H9 (cell line): ENCODE results near the gene HOXB6. TPM values are rescaled to one million over a fixed set of nuclear protein-coding genes. Genes with fewer than 3 reads are reported as not detected.

Experiments used
- DNase-seq: peaks from one replicate; pipeline ENCODE4 v3.0.0-alpha.2; 2017
- H2AFZ ChIP-seq: one replicate; pipeline ENCODE4 v1.6.1; 2013; ENCODE audit warnings: mild to moderate bottlenecking, low read length, control low read depth, moderate library complexity
- H2AK5ac ChIP-seq: 2 replicates; pipeline ENCODE4 v1.6.1; 2013; ENCODE audit warnings: low read length, control low read depth, mixed read lengths; ENCODE audit not compliant: insufficient read length
- H2BK120ac ChIP-seq: one replicate; pipeline ENCODE4 v1.6.1; 2013; ENCODE audit warnings: low read depth, mild to moderate bottlenecking, low read length, control low read depth, inconsistent platforms; ENCODE audit not compliant: poor library complexity, severe bottlenecking
- H2BK12ac ChIP-seq: 2 replicates; pipeline ENCODE4 v1.6.1; 2013; ENCODE audit warnings: low read length, control low read depth, mixed read lengths, low read depth; ENCODE audit not compliant: insufficient read length
- H2BK15ac ChIP-seq: 2 replicates; pipeline ENCODE4 v1.6.1; 2013; ENCODE audit warnings: low read depth, low read length, control low read depth
- H2BK20ac ChIP-seq: one replicate; pipeline ENCODE4 v1.6.1; 2013; ENCODE audit warnings: low read depth, mild to moderate bottlenecking, low read length, control low read depth, inconsistent platforms; ENCODE audit not compliant: poor library complexity, severe bottlenecking
- H2BK5ac ChIP-seq: 2 replicates; pipeline ENCODE4 v1.6.1; 2013; ENCODE audit warnings: low read length, control low read depth, mixed read lengths; ENCODE audit not compliant: insufficient read length
- H3K14ac ChIP-seq: 2 replicates; pipeline ENCODE4 v1.6.1; 2013; ENCODE audit warnings: low read length, control low read depth; ENCODE audit not compliant: insufficient read depth
- H3K18ac ChIP-seq: 2 replicates; pipeline ENCODE4 v1.6.1; 2013; ENCODE audit warnings: low read depth, mild to moderate bottlenecking, mixed read lengths, low read length, control low read depth; ENCODE audit not compliant: insufficient read length
- H3K23ac ChIP-seq: 2 replicates; pipeline ENCODE4 v1.6.1; 2013; ENCODE audit warnings: low read length, control low read depth, mixed read lengths, low read depth; ENCODE audit not compliant: insufficient read length
- H3K23me2 ChIP-seq: 2 replicates; pipeline ENCODE4 v1.6.1; 2013; ENCODE audit warnings: low read depth, mild to moderate bottlenecking, mixed read lengths, low read length, control low read depth; ENCODE audit not compliant: insufficient read length, poor library complexity, severe bottlenecking
- H3K27ac ChIP-seq: 2 replicates; pipeline ENCODE4 v1.5.1; 2013; ENCODE audit warnings: low read length, control low read depth, mixed read lengths, low read depth; ENCODE audit not compliant: insufficient read length
- H3K27me3 ChIP-seq: 2 replicates; pipeline ENCODE4 v1.6.1; 2013; ENCODE audit warnings: low read length, control low read depth, inconsistent platforms; ENCODE audit not compliant: insufficient read depth
- H3K4ac ChIP-seq: 2 replicates; pipeline ENCODE4 v1.6.1; 2013; ENCODE audit warnings: low read depth, mild to moderate bottlenecking, control low read depth, inconsistent platforms, low read length, moderate library complexity
- H3K4me1 ChIP-seq: 2 replicates; pipeline ENCODE4 v1.6.1; 2013; ENCODE audit warnings: low read length, control low read depth, inconsistent platforms; ENCODE audit not compliant: insufficient read depth
- H3K4me2 ChIP-seq: 2 replicates; pipeline ENCODE4 v1.6.1; 2013; ENCODE audit warnings: low read length, control low read depth, mixed read lengths; ENCODE audit not compliant: insufficient read length, insufficient read depth
- H3K56ac ChIP-seq: 2 replicates; pipeline ENCODE4 v1.6.1; 2013; ENCODE audit warnings: low read depth, mild to moderate bottlenecking, mixed read lengths, low read length, control low read depth; ENCODE audit not compliant: insufficient read length
- H3K79me1 ChIP-seq: 2 replicates; pipeline ENCODE4 v1.6.1; 2013; ENCODE audit warnings: low read depth, mild to moderate bottlenecking, moderate library complexity, low read length, control low read depth, inconsistent platforms; ENCODE audit not compliant: insufficient read depth, poor library complexity, severe bottlenecking
- H3K79me2 ChIP-seq: 2 replicates; pipeline ENCODE4 v1.6.1; 2013; ENCODE audit warnings: low read length, control low read depth, inconsistent platforms; ENCODE audit not compliant: insufficient read depth
- H3K9ac ChIP-seq: 2 replicates; pipeline ENCODE4 v1.6.1; 2013; ENCODE audit warnings: low read length, control low read depth, mixed read lengths; ENCODE audit not compliant: insufficient read length; ENCODE audit errors: extremely low read depth
- H3K9me3 ChIP-seq: one replicate; pipeline ENCODE4 v1.6.1; 2013; ENCODE audit warnings: low read depth, low read length, inconsistent platforms; ENCODE audit not compliant: control insufficient read depth
- H3T11ph ChIP-seq: one replicate; pipeline ENCODE4 v1.6.1; 2013; ENCODE audit warnings: mild to moderate bottlenecking, low read length, control low read depth, inconsistent platforms
- H4K20me1 ChIP-seq: one replicate; pipeline ENCODE4 v1.6.1; 2013; ENCODE audit not compliant: control insufficient read depth, insufficient read length, insufficient read depth
- H4K5ac ChIP-seq: 2 replicates; pipeline ENCODE4 v1.6.1; 2013; ENCODE audit warnings: low read depth, mild to moderate bottlenecking, mixed read lengths, low read length, control low read depth; ENCODE audit not compliant: insufficient read length
- H4K8ac ChIP-seq: replicated peaks from 2 replicates; pipeline ENCODE4 v1.6.1; 2013; ENCODE audit warnings: low read length, control low read depth, mixed read lengths, low read depth; ENCODE audit not compliant: insufficient read length
- H4K91ac ChIP-seq: 2 replicates; pipeline ENCODE4 v1.6.1; 2013; ENCODE audit warnings: low read depth, mild to moderate bottlenecking, moderate library complexity, mixed read lengths, low read length, control low read depth; ENCODE audit not compliant: insufficient read length
- H3K27ac Mint-ChIP-seq, 3 experiments: 2 replicates in 2 of 3; 3 replicates in 1 of 3; pipeline ENCODE4 v1.8.0; 2020 to 2021; ENCODE audit warnings: mixed read lengths in 3 of 3, mild to moderate bottlenecking in 1 of 3, moderate library complexity in 1 of 3
- H3K27me3 Mint-ChIP-seq: 2 replicates; pipeline ENCODE4 v1.8.0; 2021; ENCODE audit warnings: low read depth, mild to moderate bottlenecking, moderate library complexity, mixed read lengths
- H3K36me3 Mint-ChIP-seq, 3 experiments: 2 replicates in 2 of 3; 3 replicates in 1 of 3; pipeline ENCODE4 v1.8.0; 2020 to 2021; ENCODE audit warnings: low read depth in 3 of 3, mixed read lengths in 3 of 3; ENCODE audit not compliant: insufficient read depth in 1 of 3
- H3K4me1 Mint-ChIP-seq, 2 experiments: 2 replicates each; pipeline ENCODE4 v1.8.0; 2020; ENCODE audit warnings: mixed read lengths in 2 of 2
- H3K4me3 Mint-ChIP-seq, 2 experiments: 2 replicates in 1 of 2; 3 replicates in 1 of 2; pipeline ENCODE4 v1.8.0; 2020 to 2021; ENCODE audit warnings: mild to moderate bottlenecking in 2 of 2, mixed read lengths in 2 of 2, moderate library complexity in 1 of 2
- H3K9me3 Mint-ChIP-seq, 2 experiments: 2 replicates in 1 of 2; 3 replicates in 1 of 2; pipeline ENCODE4 v1.8.0; 2020; ENCODE audit warnings: mild to moderate bottlenecking in 2 of 2, mixed read lengths in 2 of 2, moderate library complexity in 1 of 2
- CTCF ChIP-seq: fragments of 200-600 bp; sonication (generic); conservative IDR thresholded peaks from 3 replicates; pipeline ENCODE4 v1.8.0; 2021; ENCODE audit warnings: antibody characterized with exemption, mild to moderate bottlenecking
- WGBS: extraction: QIAGEN DNeasy Blood & Tissue Kit; methylation state at CpG from one replicate; pipeline ENCODE4 v1.1.7; 2013; ENCODE audit warnings: missing lambda C conversion rate, low lambda C conversion rate, mixed read lengths; ENCODE audit not compliant: insufficient read length; ENCODE audit errors: extremely low coverage; 5-methylcytosine and 5-hydroxymethylcytosine counted together
- total RNA-seq: library from RNA; stranded (reverse); gene quantifications from 2 replicates; pipeline ENCODE4 v1.2.1, GENCODE V29; 2021

The HOXB6 gene
- total RNA-seq, 1 experiment from 2014 or later, result not detected

GRCh38 chr17:48596735-48597527, 7.9 kb downstream of the HOXB6 start:
- Histone ChIP-seq H3K4ac (no peak overlapping the region), H3K23ac (no peak overlapping the region), H3K4me2 (no peak overlapping the region), H4K8ac (no peak overlapping the region), H2AFZ (no peak overlapping the region), H3K23me2 (no peaks in the 10 kb centered on the region), H3T11ph (no peak overlapping the region), H2BK15ac (no peak overlapping the region), H4K91ac (no peak overlapping the region), H3K9ac (no peak overlapping the region), H3K18ac (no peak overlapping the region), H2AK5ac (no peak overlapping the region), H3K27ac (no peak overlapping the region), H2BK12ac (no peak overlapping the region), H2BK5ac (no peak overlapping the region), H2BK20ac (no peak overlapping the region), H2BK120ac (no peak overlapping the region), H3K9me3 (no peaks in the 10 kb centered on the region), H3K27me3 (peaks cover 99% of the 10 kb centered on the region), H3K79me2 (no peaks in the 10 kb centered on the region), H4K5ac (no peak overlapping the region), H3K56ac (no peak overlapping the region), H3K79me1 (no peaks in the 10 kb centered on the region), H3K14ac (no peak overlapping the region), H3K4me1 (no peaks in the 10 kb centered on the region), H4K20me1 (no peaks in the 10 kb centered on the region)
- no peaks in the 10 kb centered on the region for H3K36me3 Mint-ChIP-seq
- no peak for TF ChIP-seq CTCF
- DNase-seq, result peak; percentile 75
- H3K27ac Mint-ChIP-seq, result no peak overlapping the region
- no CpG with 5 or more reads among the region's 26 CpGs for WGBS
- H3K27me3 Mint-ChIP-seq, result peaks cover 100% of the 10 kb centered on the region
- peaks cover 0 to 21% of the 10 kb centered on the region in 2 experiments; a peak in 2 of 5 replicates for H3K9me3 Mint-ChIP-seq
- peak overlapping the region in 1 of 2 experiments; percentile 57; a peak in 2 of 5 replicates for H3K4me3 Mint-ChIP-seq
- H3K4me1 Mint-ChIP-seq, result peaks cover 8 to 34% of the 10 kb centered on the region in 2 experiments
